Skeletal muscle tissue (tissue), 4 donors: ENCODE measurements around the gene PERM1. TPM values are rescaled to one million over a fixed set of nuclear protein-coding genes. Genes with fewer than 3 reads are reported as not detected.
A peak's percentile ranks its signal among the peaks of the same experiment; 100 is the strongest.

Experiments
- H3K27ac ChIP-seq: one replicate; pipeline ENCODE4 v1.7.0; 2013; ENCODE audit warnings: mild to moderate bottlenecking, low read depth, low read length, inconsistent platforms
- H3K27me3 ChIP-seq, 3 donors: one replicate each; pipeline ENCODE4 v1.7.0; 2013; ENCODE audit warnings: low read length in 3 of 3; ENCODE audit not compliant: control insufficient read depth in 3 of 3, insufficient read depth in 3 of 3
- H3K36me3 ChIP-seq, 3 donors: one replicate each; pipeline ENCODE4 v1.7.0; 2013; ENCODE audit warnings: low read length in 3 of 3; ENCODE audit not compliant: control insufficient read depth in 3 of 3, insufficient read depth in 3 of 3
- H3K4me1 ChIP-seq, 3 donors: one replicate each; pipeline ENCODE4 v1.7.0; 2013; ENCODE audit warnings: low read length in 3 of 3, mild to moderate bottlenecking in 3 of 3; ENCODE audit not compliant: control insufficient read depth in 3 of 3, insufficient read depth in 3 of 3
- H3K4me3 ChIP-seq, 3 donors: one replicate each; pipeline ENCODE4 v1.7.0; 2013; ENCODE audit warnings: low read length in 3 of 3
- H3K9ac ChIP-seq, 3 donors: one replicate each; pipeline ENCODE4 v1.7.0; 2013; ENCODE audit warnings: low read length in 3 of 3, mild to moderate bottlenecking in 3 of 3, moderate library complexity in 2 of 3, low read depth in 1 of 3
- H3K9me3 ChIP-seq, 3 donors: one replicate each; pipeline ENCODE4 v1.7.0; 2013; ENCODE audit warnings: low read length in 3 of 3; ENCODE audit not compliant: control insufficient read depth in 3 of 3
- total RNA-seq: library from RNA; depleted of rRNA; stranded (reverse); fragments of >200 nt; gene quantifications from one replicate; pipeline ENCODE4 v1.2.3, GENCODE V29; 2014
- donor health status: Osteomylitis.

The PERM1 gene
- total RNA-seq, 1 donor from 2014 or later, result 3.1 TPM

DNA sequence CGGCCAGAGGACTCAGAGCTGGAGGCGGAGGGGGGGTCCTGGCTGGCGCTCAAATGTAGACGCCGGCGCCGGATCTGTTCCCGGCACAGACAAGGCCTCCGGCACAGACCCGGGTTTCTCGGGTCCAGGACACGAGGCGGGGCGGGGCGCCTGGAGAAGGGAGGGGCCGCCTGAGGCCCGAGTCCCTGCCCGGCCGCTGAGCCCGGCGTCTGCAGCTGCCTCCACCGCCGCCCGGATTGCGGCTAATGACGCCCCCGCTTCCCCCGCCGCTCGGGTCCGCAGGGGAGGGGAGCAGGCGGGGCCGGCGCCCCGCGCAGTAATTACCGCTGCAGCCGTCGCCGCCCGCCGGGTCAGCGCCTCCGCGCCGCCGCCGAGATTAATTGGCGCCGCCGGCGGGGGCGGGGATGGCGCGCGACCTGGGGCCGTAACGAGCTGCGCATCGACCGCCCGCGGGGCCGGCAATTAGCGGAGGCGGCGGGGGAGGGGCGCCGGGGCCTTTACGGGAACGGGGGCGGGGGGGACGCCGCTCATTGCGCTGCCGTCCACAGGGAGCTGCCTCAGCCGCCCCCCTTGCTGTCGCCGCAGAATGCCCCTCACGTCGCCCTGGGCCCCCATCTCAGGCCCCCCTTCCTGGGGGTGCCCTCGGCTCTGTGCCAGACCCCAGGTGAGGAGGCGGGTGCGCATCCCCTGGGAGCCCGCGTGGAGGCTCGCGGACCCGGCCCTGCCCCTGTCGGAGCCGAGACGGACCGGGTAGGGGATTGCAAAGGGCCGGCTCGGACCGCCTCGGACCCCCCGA is 40.1 kb downstream of the PERM1 start:
- Histone ChIP-seq H3K9ac (no peak overlapping the region), H3K27me3 (peaks cover 22 to 48% (median 44%) of the 10 kb centered on the region in 3 donors), H3K4me1 (peaks cover 14 to 28% (median 22%) of the 10 kb centered on the region in 3 donors), H3K36me3 (peaks cover 9 to 16% (median 15%) of the 10 kb centered on the region in 3 donors), H3K4me3 (no peak overlapping the region), H3K9me3 (no peaks in the 10 kb centered on the region), H3K27ac (no peak overlapping the region)

DNA sequence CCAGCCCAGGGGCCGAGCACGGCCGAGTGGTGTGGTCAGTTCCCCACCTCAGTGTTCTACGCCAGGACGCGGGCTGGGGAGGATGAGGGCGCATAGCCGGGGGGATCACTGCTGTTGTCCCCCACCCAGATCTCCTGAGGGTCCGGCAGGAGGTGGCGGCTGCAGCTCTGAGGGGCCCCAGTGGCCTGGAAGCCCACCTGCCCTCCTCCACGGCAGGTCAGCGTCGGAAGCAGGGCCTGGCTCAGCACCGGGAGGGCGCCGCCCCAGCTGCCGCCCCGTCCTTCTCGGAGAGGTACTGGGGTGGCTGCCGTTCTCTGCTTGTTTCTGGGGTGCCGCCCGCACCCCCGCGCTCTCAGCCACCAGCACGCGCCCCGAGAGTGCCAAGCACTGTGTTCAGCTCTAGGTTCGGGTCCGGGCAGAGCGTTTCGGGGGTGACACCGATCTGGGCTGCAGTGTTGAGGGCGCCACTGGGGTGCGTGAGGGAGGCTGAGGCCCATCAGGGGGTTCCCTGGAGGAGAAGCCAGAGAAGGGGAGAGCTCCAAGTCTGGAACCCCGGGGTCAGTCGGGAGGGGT is 40.8 kb downstream of the PERM1 start:
- Histone ChIP-seq H3K4me3 (peak overlapping the region in 2 of 3 donors; percentile 13 to 32), H3K36me3 (peaks cover 5 to 12% (median 11%) of the 10 kb centered on the region in 3 donors), H3K27me3 (peaks cover 28 to 55% (median 50%) of the 10 kb centered on the region in 3 donors), H3K9ac (no peak overlapping the region), H3K27ac (peak overlapping the region; percentile 36), H3K4me1 (peaks cover 14 to 28% (median 22%) of the 10 kb centered on the region in 3 donors), H3K9me3 (no peaks in the 10 kb centered on the region)

DNA sequence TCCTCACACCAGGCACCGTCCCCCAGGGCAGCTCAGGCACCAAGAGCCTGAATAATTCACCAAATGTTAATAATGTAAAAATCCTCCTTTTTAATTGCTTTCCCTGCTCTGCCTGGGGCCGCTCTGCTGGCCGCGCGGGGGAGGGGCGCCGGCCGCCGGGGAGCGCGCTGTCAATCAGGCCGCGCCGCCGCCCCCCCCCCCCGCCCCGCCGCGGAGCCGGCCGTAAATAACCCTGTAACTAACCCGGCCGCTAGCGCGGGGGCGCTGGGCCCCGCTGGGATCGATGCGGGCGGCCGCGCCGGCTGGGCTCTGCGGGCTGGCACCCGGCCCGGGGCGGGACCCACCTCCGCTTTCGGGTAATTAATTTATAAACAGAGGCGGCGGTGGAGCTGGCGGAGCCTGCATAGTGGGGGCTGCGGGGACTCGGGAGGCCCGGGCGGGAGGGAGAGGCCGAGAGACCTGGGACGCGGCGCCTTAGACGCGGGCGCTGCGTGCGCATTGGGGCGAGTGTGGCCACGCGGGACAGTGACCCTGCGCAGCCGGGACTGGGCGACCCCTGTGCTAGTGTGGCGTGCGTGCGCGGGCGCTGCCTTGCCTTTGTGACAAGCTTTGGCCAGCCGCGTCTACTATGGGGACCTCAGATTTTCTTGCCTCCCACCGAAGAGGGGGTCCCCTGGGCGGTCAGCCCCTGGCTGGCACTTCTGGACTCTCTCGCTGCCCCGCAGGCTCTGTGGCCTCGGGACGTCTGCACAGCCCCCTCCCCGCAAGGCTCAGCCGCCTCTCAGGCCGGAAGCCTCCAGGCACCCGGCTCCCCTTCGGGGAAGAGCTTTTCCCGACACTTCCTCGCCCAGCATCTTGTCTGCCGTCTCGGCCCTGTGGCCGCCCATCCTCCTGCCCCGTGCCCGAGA is 41.5 kb downstream of the PERM1 start:
- Histone ChIP-seq H3K9ac (peak overlapping the region in 2 of 3 donors; percentile 50 to 68), H3K27me3 (peaks cover 35 to 62% (median 57%) of the 10 kb centered on the region in 3 donors), H3K36me3 (peaks cover 0 to 5% (median 4%) of the 10 kb centered on the region in 3 donors), H3K4me1 (peaks cover 14 to 31% (median 28%) of the 10 kb centered on the region in 3 donors), H3K27ac (peak overlapping the region; percentile 36), H3K9me3 (no peaks in the 10 kb centered on the region), H3K4me3 (peak overlapping the region; percentile 30 to 64 (median 52))

- H3K9ac ChIP-seq, result peak overlapping the region in 2 of 3 donors; percentile 23 to 68
- H3K4me3 ChIP-seq, result peak overlapping the region; percentile 30 to 52 (median 49)
- no peaks in the 10 kb centered on the region for H3K36me3 ChIP-seq
- H3K27ac ChIP-seq, result no peak overlapping the region
- H3K27me3 ChIP-seq, result peaks cover 41 to 68% (median 63%) of the 10 kb centered on the region in 3 donors
- H3K4me1 ChIP-seq, result peaks cover 14 to 36% (median 33%) of the 10 kb centered on the region in 3 donors
- no peaks in the 10 kb centered on the region for H3K9me3 ChIP-seq
Observed at GRCh38 chr1:939511-940106, 42.3 kb downstream of the PERM1 start.

GRCh38 chr1:938711-939489 is 43.0 kb downstream of the PERM1 start:
- H3K9me3 ChIP-seq, result no peaks in the 10 kb centered on the region
- H3K4me3 ChIP-seq, result no peak overlapping the region
- H3K4me1 ChIP-seq, result peaks cover 14 to 36% (median 33%) of the 10 kb centered on the region in 3 donors
- peaks cover 41 to 68% (median 63%) of the 10 kb centered on the region in 3 donors for H3K27me3 ChIP-seq
- H3K27ac ChIP-seq, result no peak overlapping the region
- H3K36me3 ChIP-seq, result no peaks in the 10 kb centered on the region
- peak overlapping the region in 1 of 3 donors; percentile 68 for H3K9ac ChIP-seq

DNA sequence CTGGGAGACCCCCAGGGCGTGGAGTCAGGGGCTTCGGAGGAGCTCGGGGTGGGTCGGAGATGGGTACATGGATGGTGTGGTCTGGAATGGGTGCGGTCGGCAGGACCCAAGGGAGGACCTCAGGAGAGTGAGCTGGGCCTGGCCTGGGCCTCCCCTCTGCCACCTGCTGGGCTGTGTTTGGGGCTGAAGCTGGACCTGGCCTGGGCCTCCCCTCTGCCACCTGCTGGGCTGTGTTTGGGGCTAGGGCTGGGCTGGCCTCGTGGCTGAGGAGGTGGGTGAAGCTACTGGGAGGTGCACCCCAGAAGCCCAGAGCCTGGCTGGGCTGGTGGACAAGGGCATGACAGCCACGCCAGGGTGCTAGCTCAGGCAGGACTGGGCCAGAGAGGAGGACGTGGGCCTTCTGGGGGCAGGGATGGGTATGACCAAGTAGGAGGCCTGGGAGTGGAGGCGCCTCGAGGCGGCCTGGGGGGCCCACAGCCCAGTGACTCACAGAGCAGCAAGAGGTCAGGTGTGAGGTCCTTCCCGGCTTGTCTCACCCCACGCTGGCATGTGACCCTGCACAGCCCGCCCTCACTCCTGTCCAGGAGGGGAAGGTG is 43.7 kb downstream of the PERM1 start:
- Histone ChIP-seq H3K36me3 (no peaks in the 10 kb centered on the region), H3K9me3 (no peaks in the 10 kb centered on the region), H3K9ac (no peak overlapping the region), H3K4me3 (no peak overlapping the region), H3K27ac (no peak overlapping the region), H3K4me1 (peaks cover 14 to 35% (median 33%) of the 10 kb centered on the region in 3 donors), H3K27me3 (peaks cover 48 to 72% (median 63%) of the 10 kb centered on the region in 3 donors)

- H3K4me3 ChIP-seq, result no peak overlapping the region
- no peaks in the 10 kb centered on the region for H3K9me3 ChIP-seq
- H3K27ac ChIP-seq, result no peak overlapping the region
- H3K36me3 ChIP-seq, result no peaks in the 10 kb centered on the region
- H3K27me3 ChIP-seq, result peaks cover 54 to 74% (median 62%) of the 10 kb centered on the region in 3 donors
- H3K4me1 ChIP-seq, result peaks cover 14 to 33% (median 31%) of the 10 kb centered on the region in 3 donors
- H3K9ac ChIP-seq, result no peak overlapping the region
Observed at GRCh38 chr1:937521-937920, 44.4 kb downstream of the PERM1 start.

GRCh38 chr1:936348-937264 is 45.3 kb downstream of the PERM1 start:
- Histone ChIP-seq H3K27me3 (peaks cover 61 to 82% (median 69%) of the 10 kb centered on the region in 3 donors), H3K27ac (no peak overlapping the region), H3K36me3 (no peaks in the 10 kb centered on the region), H3K4me3 (no peak overlapping the region), H3K4me1 (peaks cover 14 to 33% (median 31%) of the 10 kb centered on the region in 3 donors), H3K9me3 (no peaks in the 10 kb centered on the region), H3K9ac (no peak overlapping the region)
